Chondrocyte (in vitro differentiated cells): ENCODE measurements around the gene TOX2. TPM values are rescaled to one million over a fixed set of nuclear protein-coding genes. Genes with fewer than 3 reads are reported as not detected.
A peak's percentile ranks its signal among the peaks of the same experiment; 100 is the strongest.

Source experiments
- DNase-seq: peaks from one replicate; pipeline ENCODE4 v3.0.0; 2021; ENCODE audit warnings: mixed read lengths, low spot score
- H3K27ac Mint-ChIP-seq: one replicate; pipeline ENCODE4 v1.8.0; 2021; ENCODE audit warnings: mild to moderate bottlenecking, moderate library complexity, mixed read lengths; ENCODE audit not compliant: unreplicated experiment
- H3K27me3 Mint-ChIP-seq: 2 replicates; pipeline ENCODE4 v1.8.0; 2021; ENCODE audit warnings: low read depth, mixed read lengths
- H3K36me3 Mint-ChIP-seq: 2 replicates; pipeline ENCODE4 v1.8.0; 2021; ENCODE audit warnings: low read depth, mixed read lengths
- H3K4me1 Mint-ChIP-seq: 2 replicates; pipeline ENCODE4 v1.8.0; 2021; ENCODE audit warnings: low read depth, mild to moderate bottlenecking, mixed read lengths
- H3K4me3 Mint-ChIP-seq: one replicate; pipeline ENCODE4 v1.8.0; 2021; ENCODE audit warnings: mild to moderate bottlenecking, moderate library complexity, mixed read lengths; ENCODE audit not compliant: unreplicated experiment
- H3K9me3 Mint-ChIP-seq: 2 replicates; pipeline ENCODE4 v1.8.0; 2021; ENCODE audit warnings: low read depth, mixed read lengths
- total RNA-seq: library from RNA; stranded (reverse); gene quantifications from 3 replicates; pipeline ENCODE4 v1.2.1, GENCODE V29; 2021
- TF ChIP-seq, protein P1 (sequence below): fragments of 200-600 bp; sonication (generic); IDR thresholded peaks from 2 replicates; pipeline ENCODE4 v1.5.0; 2021; ENCODE audit warnings: antibody characterized with exemption, mild to moderate bottlenecking, moderate library complexity

The TOX2 gene
- total RNA-seq, 1 donor from 2014 or later: 0.12 TPM

DNA sequence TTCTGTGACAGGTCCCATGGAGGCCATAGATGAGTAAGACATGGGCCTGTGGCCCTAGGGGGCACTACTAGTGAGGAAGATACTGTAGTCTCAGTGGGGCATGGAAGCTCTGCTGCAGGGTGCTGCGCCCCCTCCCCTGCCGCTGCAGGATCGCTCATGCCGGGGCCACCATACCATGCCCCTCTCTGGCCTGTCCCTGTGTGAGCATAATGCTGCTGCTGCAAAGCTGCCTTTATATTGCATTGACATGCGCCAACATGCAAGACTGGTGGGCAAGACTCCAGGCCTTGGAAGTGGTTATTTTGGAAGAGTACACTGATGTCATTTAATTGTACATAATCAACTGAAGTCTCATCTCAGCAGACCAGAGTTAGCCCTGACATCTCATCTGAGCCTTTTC is 60.0 kb downstream of the TOX2 start:
- Mint-ChIP-seq H3K9me3 (peaks cover 5% of the 10 kb centered on the region), H3K36me3 (no peaks in the 10 kb centered on the region), H3K4me1 (no peaks in the 10 kb centered on the region), H3K27ac (no peak overlapping the region), H3K4me3 (no peak overlapping the region), H3K27me3 (peaks cover 27% of the 10 kb centered on the region)
- DNase-seq: no peak
- TF ChIP-seq, protein P1, sequence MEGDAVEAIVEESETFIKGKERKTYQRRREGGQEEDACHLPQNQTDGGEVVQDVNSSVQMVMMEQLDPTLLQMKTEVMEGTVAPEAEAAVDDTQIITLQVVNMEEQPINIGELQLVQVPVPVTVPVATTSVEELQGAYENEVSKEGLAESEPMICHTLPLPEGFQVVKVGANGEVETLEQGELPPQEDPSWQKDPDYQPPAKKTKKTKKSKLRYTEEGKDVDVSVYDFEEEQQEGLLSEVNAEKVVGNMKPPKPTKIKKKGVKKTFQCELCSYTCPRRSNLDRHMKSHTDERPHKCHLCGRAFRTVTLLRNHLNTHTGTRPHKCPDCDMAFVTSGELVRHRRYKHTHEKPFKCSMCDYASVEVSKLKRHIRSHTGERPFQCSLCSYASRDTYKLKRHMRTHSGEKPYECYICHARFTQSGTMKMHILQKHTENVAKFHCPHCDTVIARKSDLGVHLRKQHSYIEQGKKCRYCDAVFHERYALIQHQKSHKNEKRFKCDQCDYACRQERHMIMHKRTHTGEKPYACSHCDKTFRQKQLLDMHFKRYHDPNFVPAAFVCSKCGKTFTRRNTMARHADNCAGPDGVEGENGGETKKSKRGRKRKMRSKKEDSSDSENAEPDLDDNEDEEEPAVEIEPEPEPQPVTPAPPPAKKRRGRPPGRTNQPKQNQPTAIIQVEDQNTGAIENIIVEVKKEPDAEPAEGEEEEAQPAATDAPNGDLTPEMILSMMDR: no peak

DNA sequence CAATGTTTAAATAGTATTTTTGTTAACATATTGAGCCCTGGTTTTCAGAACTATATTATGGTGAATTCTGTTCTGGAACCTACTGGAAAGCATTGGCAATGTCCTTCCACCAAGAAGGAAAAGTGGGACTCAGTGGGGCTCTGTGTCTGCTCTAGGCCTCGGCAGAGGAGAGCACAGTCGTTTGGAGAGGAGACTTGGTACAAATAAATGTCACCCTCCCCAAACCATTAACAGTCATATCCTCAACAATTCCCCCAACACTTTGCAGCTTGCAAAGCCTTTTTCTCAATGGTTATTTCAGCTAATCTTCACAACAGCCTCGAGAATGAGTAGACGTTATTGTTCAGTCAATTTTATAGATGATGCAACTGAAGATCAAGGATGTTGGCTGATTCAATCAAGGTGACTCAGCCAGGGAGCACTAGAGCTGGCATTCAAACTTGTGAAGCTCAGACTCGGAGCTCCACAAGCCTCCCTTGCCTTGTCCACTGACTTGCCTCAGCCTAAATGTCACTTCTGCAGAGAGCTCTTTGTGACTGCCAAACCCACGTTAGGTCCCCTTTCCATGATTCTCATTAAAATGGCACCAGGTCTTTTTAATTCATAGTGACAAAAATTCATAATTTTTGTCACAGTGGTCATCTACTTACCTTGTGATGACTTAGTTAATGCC is 60.6 kb downstream of the TOX2 start:
- no peak overlapping the region for H3K4me3 Mint-ChIP-seq
- no peak for DNase-seq
- no peak overlapping the region for H3K27ac Mint-ChIP-seq

DNA sequence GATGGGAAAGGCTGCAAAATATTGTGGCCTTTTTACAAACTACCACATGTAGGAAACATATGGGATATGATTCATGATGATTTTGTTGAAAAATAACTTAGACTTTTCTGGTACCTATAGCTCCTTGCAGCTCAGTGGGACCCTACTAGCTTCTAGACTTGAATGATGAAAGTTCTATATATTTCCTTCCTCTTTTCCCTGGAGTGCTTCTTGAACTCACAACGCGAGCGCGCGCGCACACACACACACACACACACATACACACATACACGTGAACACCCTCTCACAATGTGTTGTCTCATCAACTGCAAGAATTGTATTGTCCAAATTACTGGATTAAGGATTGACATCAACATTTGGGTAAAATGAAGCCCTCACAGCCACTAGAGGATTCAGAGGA is 61.9 kb downstream of the TOX2 start:
- Mint-ChIP-seq H3K4me3 (no peak overlapping the region), H3K27me3 (peaks cover 19% of the 10 kb centered on the region), H3K36me3 (no peaks in the 10 kb centered on the region), H3K9me3 (peaks cover 5% of the 10 kb centered on the region), H3K4me1 (no peaks in the 10 kb centered on the region), H3K27ac (no peak overlapping the region)
- no peak for DNase-seq
- TF ChIP-seq, protein P1: no peak

More for the DNA sequence above, 60.6 kb downstream of the TOX2 start:
- Mint-ChIP-seq H3K4me1 (no peaks in the 10 kb centered on the region), H3K27me3 (peaks cover 28% of the 10 kb centered on the region), H3K9me3 (peaks cover 9% of the 10 kb centered on the region), H3K36me3 (no peaks in the 10 kb centered on the region)
- TF ChIP-seq, protein P1: no peak

DNA sequence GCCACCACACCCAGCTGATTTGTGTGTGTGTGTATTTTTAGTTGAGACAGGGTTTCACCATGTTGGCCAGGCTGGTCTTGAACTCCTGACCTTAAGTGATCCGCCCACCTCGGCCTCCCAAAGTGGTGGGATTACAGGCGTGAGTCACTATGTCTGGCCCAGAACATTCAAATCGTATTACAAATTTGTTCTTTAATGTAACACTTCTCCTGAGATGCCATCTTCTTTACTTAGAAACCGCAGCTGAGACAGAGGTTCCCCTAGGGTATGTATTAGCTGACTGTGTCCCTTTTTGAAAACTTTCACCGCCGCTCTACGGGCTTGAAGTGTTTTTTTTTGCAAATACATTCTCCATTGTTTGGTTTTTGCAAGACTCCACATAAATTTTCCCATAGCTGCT is 62.6 kb downstream of the TOX2 start:
- Mint-ChIP-seq H3K9me3 (peaks cover 5% of the 10 kb centered on the region), H3K4me3 (no peak overlapping the region), H3K4me1 (no peaks in the 10 kb centered on the region), H3K27ac (peak overlapping the region; percentile 24), H3K27me3 (peaks cover 23% of the 10 kb centered on the region), H3K36me3 (no peaks in the 10 kb centered on the region)
- TF ChIP-seq, protein P1: no peak
- DNase-seq: no peak

DNA sequence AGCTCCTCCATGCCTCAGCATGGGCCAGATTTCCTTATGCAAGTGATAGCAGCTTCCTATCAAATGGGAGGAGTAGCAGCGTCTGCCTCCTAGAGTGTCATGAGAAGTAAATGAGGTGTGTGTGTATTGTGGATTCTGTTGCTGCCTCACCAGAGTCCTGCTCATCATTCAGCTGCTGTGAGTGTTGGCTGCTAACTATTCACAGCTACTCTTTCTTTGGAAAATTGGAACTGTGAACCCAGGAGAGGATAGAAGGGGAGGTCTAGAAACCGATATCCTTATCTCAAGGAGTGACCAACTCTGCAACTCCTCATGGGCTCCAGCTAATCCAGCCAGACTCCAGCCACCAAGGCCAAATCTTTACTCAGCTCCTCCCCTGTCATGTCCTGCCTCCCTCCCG is 63.3 kb downstream of the TOX2 start:
- no peak overlapping the region for H3K27ac Mint-ChIP-seq
- peaks cover 27% of the 10 kb centered on the region for H3K27me3 Mint-ChIP-seq
- H3K9me3 Mint-ChIP-seq: peaks cover 5% of the 10 kb centered on the region
- no peak overlapping the region for H3K4me3 Mint-ChIP-seq
- H3K4me1 Mint-ChIP-seq: no peaks in the 10 kb centered on the region
- DNase-seq: no peak
- TF ChIP-seq, protein P1: no peak
- H3K36me3 Mint-ChIP-seq: no peaks in the 10 kb centered on the region
